DND-41 (cell line): Measurements from ENCODE around the gene TTC39A.

Experiments
- CTCF ChIP-seq: IDR thresholded peaks from 2 replicates; pipeline ENCODE4 v1.5.1; 2012; ENCODE audit warnings: borderline replicate concordance, low read length, moderate library complexity, mild to moderate bottlenecking; ENCODE audit not compliant: poor library complexity, severe bottlenecking; ENCODE audit errors: extremely low read depth
- EZH2 ChIP-seq: IDR thresholded peaks from 3 replicates; pipeline ENCODE4 v1.6.1; 2012; ENCODE audit warnings: borderline replicate concordance, low read depth, mild to moderate bottlenecking, moderate library complexity, low read length, inconsistent platforms; ENCODE audit not compliant: severe bottlenecking

- TF ChIP-seq CTCF (no peak), EZH2 (no peak)
These were observed 75.0 kb downstream of the TTC39A start for GRCh38 chr1:51255331-51255730.
